OCI-LY3 (cell line): ENCODE data around the gene SPPL2B.

Experiments used
- CTCF ChIP-seq: fragments of 200-600, 300-600 bp; sonication (generic); IDR thresholded peaks from 2 replicates; pipeline ENCODE4 v1.5.1; 2014; ENCODE audit warnings: antibody characterized with exemption, low read length, low read depth
- EZH2phosphoT487 ChIP-seq: fragments of 200-600 bp; shearing (Covaris generic); IDR thresholded peaks from 2 replicates; pipeline ENCODE4 v1.6.1; 2018; ENCODE audit warnings: antibody characterized with exemption, mixed run types, low read depth

- TF ChIP-seq CTCF (no peak), EZH2phosphoT487 (no peak)
These were observed 65.6 kb downstream of the SPPL2B start for GRCh38 chr19:2394054-2394441.
